Measurements from ENCODE around the gene ATP2A1. TPM values are rescaled to one million over a fixed set of nuclear protein-coding genes. Genes with fewer than 3 reads are reported as not detected.

ATP2A1 gene
- total and polyA plus RNA-seq, 2 of the 4 experiments (the other 2 are of a cell fraction): under 0.01 to 0.63 TPM

GRCh38 chr16:28895609-28896008 is 17.3 kb downstream of the ATP2A1 start:
- Histone ChIP-seq H4K91ac (ENCODE audit: insufficient read depth, low read depth, low read length) (no peak overlapping the region), H4K8ac (ENCODE audit: low read depth in 2 of 2, low read length in 2 of 2) (no peak overlapping the region), H3K36me3 (ENCODE audit: control insufficient read depth, insufficient read depth, low read length) (no peaks in the 10 kb centered on the region), H3K4me2 (ENCODE audit: low read depth, low read length) (no peak overlapping the region), H2AK5ac (ENCODE audit: low read depth, low read length) (no peak overlapping the region), H2AFZ (replicated peaks; ENCODE audit: low read length, poor library complexity) (no peak overlapping the region), H3K56ac (ENCODE audit: extremely low read depth, insufficient read depth, low read length) (no peak overlapping the region), H2BK5ac (ENCODE audit: low read depth, low read length, poor library complexity, severe bottlenecking) (no peak overlapping the region), H2BK15ac (ENCODE audit: low read depth, low read length) (no peak overlapping the region), H3K9me1 (ENCODE audit: insufficient read depth, low read length) (no peaks in the 10 kb centered on the region), H3K4me1 (ENCODE audit: control insufficient read depth, insufficient read depth, low read length) (no peaks in the 10 kb centered on the region), H3K4ac (ENCODE audit: low read depth, low read length) (no peak overlapping the region), H3K9me3 (ENCODE audit: control insufficient read depth, insufficient read depth, low read length) (no peaks in the 10 kb centered on the region), H3K4me3 (ENCODE audit: insufficient read depth, low read depth, low read length) (no peak overlapping the region), H3K9ac (ENCODE audit: low read depth, low read length) (no peak overlapping the region), H3K27ac (ENCODE audit: insufficient read depth, low read length) (no peak overlapping the region), H3K18ac (ENCODE audit: low read depth, low read length) (no peak overlapping the region), H3K27me3 (ENCODE audit: control insufficient read depth, insufficient read depth, low read length) (no peaks in the 10 kb centered on the region), H4K20me1 (ENCODE audit: insufficient read depth, low read length) (no peaks in the 10 kb centered on the region), H4K5ac (ENCODE audit: low read depth, low read length) (no peak overlapping the region), H2AK9ac (replicated peaks; ENCODE audit: low read depth, low read length, poor library complexity) (no peak overlapping the region), H2BK20ac (ENCODE audit: low read depth, low read length) (no peak overlapping the region), H2BK120ac (ENCODE audit: low read depth, low read length) (no peak overlapping the region), H3K79me1 (ENCODE audit: low read depth in 1 of 2, low read length in 2 of 2) (no peaks in the 10 kb centered on the region), H3K23ac (ENCODE audit: low read depth, low read length) (no peak overlapping the region), H3K14ac (replicated peaks; ENCODE audit: low read depth, low read length) (no peak overlapping the region)
- ChIA-PET CTCF (no interaction called here), POLR2A (ENCODE audit: unreplicated experiment) (no interaction called here)
- ATAC-seq (ENCODE audit: low read depth) (no peak), DNase-seq (no peak)
- TF ChIP-seq SMC3 (IDR thresholded peaks at IDR 0.05; ENCODE audit: low read depth, low read length) (no peak), MXI1 (IDR thresholded peaks at IDR 0.05; ENCODE audit: borderline replicate concordance, low read depth, low read length) (no peak), CTCF (conservative IDR thresholded peaks at IDR 0.05; ENCODE audit: low read depth, low read length) (no peak), POLR2A (IDR thresholded peaks at IDR 0.05; ENCODE audit: low read depth, low read length) (no peak), RFX5 (IDR thresholded peaks at IDR 0.05; ENCODE audit: low read depth, low read length) (no peak), ELK1 (IDR thresholded peaks at IDR 0.05; ENCODE audit: borderline replicate concordance, low read depth, low read length) (no peak), BHLHE40 (IDR thresholded peaks at IDR 0.05; ENCODE audit: low read depth, low read length) (no peak), FOS (IDR thresholded peaks at IDR 0.05; ENCODE audit: low read depth, low read length) (no peak), MAZ (IDR thresholded peaks at IDR 0.05; ENCODE audit: borderline replicate concordance, low read depth, low read length) (no peak), CHD1 (IDR thresholded peaks at IDR 0.05; ENCODE audit: low read depth, low read length) (no peak), CEBPB (IDR thresholded peaks at IDR 0.05; ENCODE audit: low read depth, low read length) (no peak), NFE2L2 (IDR thresholded peaks at IDR 0.05; ENCODE audit: low read depth, low read length) (no peak)
- intact Hi-C loops (cut with micrococcal nuclease): no loop called here
- in situ Hi-C loops (cut with MboI; ENCODE audit: low sequenced_read_pairs): no loop called here
- WGBS, 2 experiments (ENCODE audit: extremely low coverage in 2 of 2, insufficient read length in 1 of 2): no CpG with 5 or more reads among the region's 4 CpGs
- dilution Hi-C loops (cut with HindIII; ENCODE audit: low sequenced_read_pairs, unreplicated experiment): no loop called here
- BruUV-seq (replicated peaks): no TSS peak
